Renal cortex interstitium (tissue), 11 donors: Measurements from ENCODE around the gene POTEM. TPM values are rescaled to one million over a fixed set of nuclear protein-coding genes. Genes with fewer than 3 reads are reported as not detected.
"Not testable (repeated sequence)": the region's sequence is repeated elsewhere in the genome, so short reads cannot be mapped to it uniquely, and the experiment has no call there.

Experiments used
- DNase-seq, 11 donors: peaks; one replicate each; pipeline ENCODE4 v3.0.0-alpha.2; 2013; ENCODE audit warnings: low read depth in 9 of 11, low spot score in 4 of 11; ENCODE audit errors: extremely low read depth in 1 of 11
- polyA plus RNA-seq, 3 donors: library from polyadenylated mRNA; unstranded; fragments of 120-200 nt; gene quantifications; one replicate each; pipeline ENCODE4 v1.2.1, GENCODE V29; 2013; ENCODE audit not compliant: insufficient read length in 3 of 3

Gene POTEM
- polyA plus RNA-seq, 3 donors, result not detected

- DNase-seq, result not testable (repeated sequence)
Observed at GRCh38 chr14:19026649-19027351, 59.6 kb downstream of the POTEM start.

DNA sequence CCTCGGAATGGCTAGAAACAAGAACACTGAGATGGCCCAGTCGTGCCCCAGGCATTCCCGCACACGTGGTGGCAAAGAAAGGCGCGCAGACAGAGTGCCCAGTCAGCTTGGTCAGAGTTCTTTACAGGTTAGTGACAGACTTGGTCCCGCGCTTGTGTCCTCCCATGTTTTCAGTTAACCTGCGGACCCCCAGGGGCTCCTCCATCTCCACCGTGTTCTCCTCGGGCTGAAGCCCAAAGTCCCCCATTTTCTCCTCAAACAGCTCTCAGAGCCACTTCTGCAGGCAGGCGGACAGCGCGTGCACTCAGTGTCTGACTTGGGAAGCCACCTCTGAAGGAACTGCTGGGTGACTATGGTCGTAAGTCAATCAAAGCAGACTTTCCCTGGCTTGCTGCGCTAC, 60.7 kb downstream of the POTEM start:
- not testable (repeated sequence) for DNase-seq

DNA sequence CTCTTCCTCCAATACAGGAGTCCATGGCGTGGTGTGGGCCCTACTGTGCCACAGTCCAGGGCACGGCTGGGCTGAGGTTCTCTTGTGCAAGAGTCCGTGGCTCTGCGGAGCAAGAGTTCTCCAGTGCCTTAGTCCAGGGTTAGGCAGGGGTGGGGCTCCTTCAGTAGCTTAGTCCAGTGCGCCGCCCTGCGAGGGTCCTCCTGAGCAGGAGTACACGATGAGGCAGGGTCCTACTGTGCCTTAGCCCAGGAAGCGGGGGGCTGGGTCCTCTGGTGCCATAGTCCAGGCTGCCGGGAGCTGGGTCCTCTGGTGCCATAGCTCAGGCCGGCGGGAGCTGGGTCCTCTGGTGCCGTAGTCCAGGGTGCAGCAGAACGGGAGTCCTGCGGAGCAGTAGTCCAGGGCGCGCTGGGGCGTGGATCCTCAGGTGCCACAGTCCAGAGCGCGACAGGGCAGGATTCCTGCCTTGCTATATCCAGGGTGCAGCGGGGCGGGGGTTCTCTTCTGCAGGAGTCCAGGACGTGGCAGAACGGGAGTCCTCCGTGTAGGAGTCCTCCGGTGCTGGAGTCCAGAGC, 69.7 kb downstream of the POTEM start:
- not testable (repeated sequence) for DNase-seq

GRCh38 chr14:19038060-19038664, 70.9 kb downstream of the POTEM start:
- not testable (repeated sequence) for DNase-seq

DNA sequence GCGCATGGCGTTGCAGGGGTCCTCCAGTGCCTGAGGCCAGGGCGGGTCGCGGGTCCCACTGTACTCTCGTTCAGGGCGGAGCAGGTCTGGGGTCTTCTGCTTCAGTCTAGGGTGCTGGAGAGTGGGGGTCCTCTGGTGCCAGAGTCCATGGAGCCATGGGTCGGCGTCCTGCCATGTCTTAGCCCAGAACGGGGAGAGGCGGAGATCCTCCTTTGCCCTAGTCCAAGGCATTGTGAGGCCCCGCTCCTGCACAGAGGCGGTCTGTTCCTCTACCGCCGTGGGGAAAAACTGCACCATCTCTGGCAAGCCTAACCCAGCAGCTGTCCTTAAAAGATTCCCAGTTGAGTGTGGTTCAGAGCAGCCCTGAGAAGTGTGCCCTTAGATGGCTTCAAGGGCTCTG, 71.6 kb downstream of the POTEM start:
- DNase-seq, result not testable (repeated sequence)

GRCh38 chr14:19043384-19043783, 76.2 kb downstream of the POTEM start:
- DNase-seq, result not testable (repeated sequence)
